H1 (cell line): ENCODE measurements around the gene HOXB3. TPM values are rescaled to one million over a fixed set of nuclear protein-coding genes. Genes with fewer than 3 reads are reported as not detected.
"Not testable (repeated sequence)": the region's sequence is repeated elsewhere in the genome, so short reads cannot be mapped to it uniquely, and the experiment has no call there.

Experiments used
- CTCF ChIA-PET: fragments of 300-600 bp; sonication (Branson Sonifier 250); formaldehyde crosslinking; loops from one replicate; lab custom pipeline; 2021; ENCODE audit not compliant: partially characterized antibody; lab: Charles Lee
- POLR2A ChIA-PET: fragments of 300-600 bp; sonication (Branson Sonifier 250); formaldehyde crosslinking; loops from one replicate; lab custom pipeline; 2021; ENCODE audit warnings: inconsistent platforms; ENCODE audit not compliant: partially characterized antibody; lab: Charles Lee
- DNase-seq, 2 experiments: peaks; one replicate each; pipeline versions ENCODE4 v3.0.0 to v3.0.0-alpha.2; 2010 to 2022; ENCODE audit warnings: low spot score in 2 of 2, low read depth in 1 of 2, mixed read lengths in 1 of 2
- FAIRE-seq: peaks from 2 replicates; lab custom pipeline; 2011; peaks lifted over from hg19 to GRCh38; lab: Jason Lieb, UNC
- H2AFZ ChIP-seq: 2 replicates; pipeline ENCODE4 v1.8.1; 2012; ENCODE audit warnings: low read length, inconsistent platforms
- H2AK5ac ChIP-seq: 2 replicates; pipeline ENCODE4 v1.6.1; 2013; ENCODE audit warnings: low read depth, low read length
- H2BK120ac ChIP-seq: replicated peaks from 2 replicates; pipeline ENCODE3; 2013; ENCODE audit warnings: low read depth, low read length, inconsistent platforms
- H2BK12ac ChIP-seq: 2 replicates; pipeline ENCODE4 v1.6.1; 2013; ENCODE audit warnings: low read depth, low read length
- H2BK15ac ChIP-seq: 2 replicates; pipeline ENCODE4 v1.6.1; 2013; ENCODE audit warnings: low read length
- H2BK20ac ChIP-seq: 2 replicates; pipeline ENCODE4 v1.6.1; 2013; ENCODE audit warnings: low read length
- H2BK5ac ChIP-seq: 2 replicates; pipeline ENCODE4 v1.6.1; 2013; ENCODE audit warnings: low read depth, low read length
- H3K14ac ChIP-seq: 2 replicates; pipeline ENCODE4 v1.6.1; 2013; ENCODE audit warnings: inconsistent platforms; ENCODE audit not compliant: insufficient read length
- H3K18ac ChIP-seq: 2 replicates; pipeline ENCODE4 v1.6.1; 2013; ENCODE audit warnings: low read length; ENCODE audit errors: extremely low read depth
- H3K23ac ChIP-seq: 2 replicates; pipeline ENCODE4 v1.6.1; 2013; ENCODE audit warnings: inconsistent platforms; ENCODE audit not compliant: insufficient read length
- H3K23me2 ChIP-seq: 2 replicates; pipeline ENCODE4 v1.6.1; 2013; ENCODE audit warnings: low read depth, low read length
- H3K27ac ChIP-seq: 2 replicates; pipeline ENCODE4 v1.6.1; 2011; ENCODE audit warnings: low read depth, low read length, inconsistent platforms
- H3K27me3 ChIP-seq, 4 experiments: replicated peaks in 1 of 4; 1 replicate in 1 of 4; 2 replicates in 3 of 4; pipeline versions ENCODE4 v1.6.1 to v1.8.1; 2011 to 2013; ENCODE audit warnings: low read length in 3 of 4, mild to moderate bottlenecking in 3 of 4, inconsistent platforms in 2 of 4, mixed read lengths in 2 of 4, moderate library complexity in 1 of 4; ENCODE audit not compliant: control insufficient read depth in 3 of 4, insufficient read depth in 3 of 4; ENCODE audit errors: extremely low read depth in 1 of 4
- H3K36me3 ChIP-seq, 4 experiments: 2 replicates each; pipeline versions ENCODE4 v1.6.1 to v1.8.1; 2011 to 2013; ENCODE audit warnings: mild to moderate bottlenecking in 4 of 4, low read length in 3 of 4, moderate library complexity in 2 of 4, control low read depth in 1 of 4, inconsistent platforms in 1 of 4; ENCODE audit not compliant: insufficient read depth in 4 of 4, control insufficient read depth in 2 of 4
- H3K4ac ChIP-seq: replicated peaks from 2 replicates; pipeline ENCODE3; 2013; ENCODE audit warnings: low read length, low read depth, mixed read lengths, inconsistent platforms; ENCODE audit not compliant: insufficient read length
- H3K4me1 ChIP-seq, 4 experiments: replicated peaks in 1 of 4; 1 replicate in 1 of 4; 2 replicates in 3 of 4; pipeline versions ENCODE4 v1.6.1 to v1.8.1; 2011 to 2013; ENCODE audit warnings: low read length in 3 of 4, inconsistent platforms in 2 of 4, mixed read lengths in 1 of 4; ENCODE audit not compliant: insufficient read depth in 4 of 4, control insufficient read depth in 3 of 4
- H3K4me2 ChIP-seq, 2 experiments: 2 replicates each; pipeline versions ENCODE4 v1.6.1 to v1.8.1; 2011 to 2013; ENCODE audit warnings: low read depth in 2 of 2, low read length in 2 of 2, control low read depth in 1 of 2, inconsistent platforms in 1 of 2, mild to moderate bottlenecking in 1 of 2; ENCODE audit not compliant: insufficient read depth in 1 of 2
- H3K4me3 ChIP-seq, 4 experiments: fragments of 200-600, 300-600 bp in 1 of 4; sonication (generic), shearing (Covaris generic), sonication (Bioruptor Twin) in 1 of 4; 2 replicates each; pipeline versions ENCODE4 v1.5.1 to v1.8.1; 2011 to 2016; ENCODE audit warnings: low read length in 4 of 4, low read depth in 3 of 4, control low read depth in 2 of 4, inconsistent platforms in 2 of 4, mild to moderate bottlenecking in 2 of 4, mixed read lengths in 1 of 4, moderate library complexity in 1 of 4; ENCODE audit not compliant: insufficient read depth in 2 of 4; ENCODE audit errors: extremely low read depth in 1 of 4
- H3K56ac ChIP-seq: replicated peaks from 2 replicates; pipeline ENCODE3; 2013; ENCODE audit warnings: low read depth, mild to moderate bottlenecking, mixed read lengths, low read length, inconsistent platforms; ENCODE audit not compliant: insufficient read length
- H3K79me1 ChIP-seq: 2 replicates; pipeline ENCODE4 v1.6.1; 2013; ENCODE audit warnings: low read depth, low read length, control low read depth
- H3K79me2 ChIP-seq, 2 experiments: 2 replicates each; pipeline versions ENCODE4 v1.6.1 to v1.8.1; 2012 to 2013; ENCODE audit warnings: low read length in 2 of 2, mild to moderate bottlenecking in 2 of 2, inconsistent platforms in 1 of 2; ENCODE audit not compliant: insufficient read depth in 2 of 2, control insufficient read depth in 1 of 2
- H3K9ac ChIP-seq, 4 experiments: replicated peaks in 1 of 4; 1 replicate in 1 of 4; 2 replicates in 3 of 4; pipeline versions ENCODE4 v1.6.1 to v1.8.1; 2011 to 2013; ENCODE audit warnings: low read depth in 3 of 4, low read length in 3 of 4, control low read depth in 2 of 4, mild to moderate bottlenecking in 2 of 4, moderate library complexity in 2 of 4, inconsistent platforms in 1 of 4; ENCODE audit errors: extremely low read depth in 1 of 4
- H3K9me3 ChIP-seq, 2 experiments: 2 replicates each; pipeline versions ENCODE4 v1.6.1 to v1.8.1; 2012 to 2013; ENCODE audit warnings: mild to moderate bottlenecking in 2 of 2, moderate library complexity in 2 of 2, control low read depth in 1 of 2, inconsistent platforms in 1 of 2, low read depth in 1 of 2, low read length in 1 of 2, mixed read lengths in 1 of 2; ENCODE audit not compliant: insufficient read depth in 2 of 2
- H4K20me1 ChIP-seq, 2 experiments: replicated peaks in 1 of 2; 2 replicates each; pipeline versions ENCODE3 to v1.8.1; 2011 to 2013; ENCODE audit warnings: inconsistent platforms in 2 of 2, low read length in 2 of 2, mild to moderate bottlenecking in 1 of 2; ENCODE audit not compliant: insufficient read depth in 2 of 2, control insufficient read depth in 1 of 2
- H4K5ac ChIP-seq: 2 replicates; pipeline ENCODE4 v1.6.1; 2013; ENCODE audit warnings: low read length, low read depth, mixed read lengths, inconsistent platforms; ENCODE audit not compliant: insufficient read length
- H4K8ac ChIP-seq: 2 replicates; pipeline ENCODE4 v1.8.0; 2013; ENCODE audit warnings: mild to moderate bottlenecking, moderate library complexity, low read length, inconsistent platforms; ENCODE audit not compliant: insufficient read depth; ENCODE audit errors: extremely low read depth
- H4K91ac ChIP-seq: replicated peaks from 2 replicates; pipeline ENCODE3; 2013; ENCODE audit warnings: low read length, mixed read lengths, inconsistent platforms; ENCODE audit not compliant: insufficient read length
- WGBS, 2 experiments: shearing (Covaris generic) in 1 of 2; methylation state at CpG; one replicate each; pipeline versions ENCODE4 v1.1.6 to v1.1.7; 2013 to 2015; ENCODE audit warnings: low lambda C conversion rate in 2 of 2, mixed read lengths in 2 of 2, inconsistent platforms in 1 of 2, low coverage in 1 of 2, missing lambda C conversion rate in 1 of 2; ENCODE audit not compliant: insufficient replicate concordance in 2 of 2, insufficient coverage in 1 of 2, insufficient read length in 1 of 2; ENCODE audit errors: extremely low coverage in 1 of 2, missing lambda C conversion rate in 1 of 2; 5-methylcytosine and 5-hydroxymethylcytosine counted together
- polyA plus RNA-seq, 7 experiments: library from polyadenylated mRNA; depleted of rRNA in 3 of 7; stranded (reverse) in 5 of 7; unstranded in 2 of 7; fragments of >200 nt in 5 of 7; fragments of 200-250 nt in 2 of 7; gene quantifications; 1 replicate in 5 of 7; 2 replicates in 1 of 7; 4 replicates in 1 of 7; pipeline versions ENCODE4 v1.2.1 to v1.2.3, GENCODE V29; 2011 to 2013; ENCODE audit warnings: missing spikeins in 2 of 7, mixed read lengths in 2 of 7
- total RNA-seq: library from RNA; stranded (reverse); fragmentation: NEBNext Ultra II Directional; extraction: Animal tissue kit (Norgen Biotek cat#: 25700); gene quantifications from 2 replicates; pipeline ENCODE4 v1.2.1, GENCODE V29; 2021

The HOXB3 gene
- total and polyA plus RNA-seq, 2 of the 8 experiments (the other 6 are each of a cell fraction or from before 2014, with no cell fraction given), result not detected

DNA sequence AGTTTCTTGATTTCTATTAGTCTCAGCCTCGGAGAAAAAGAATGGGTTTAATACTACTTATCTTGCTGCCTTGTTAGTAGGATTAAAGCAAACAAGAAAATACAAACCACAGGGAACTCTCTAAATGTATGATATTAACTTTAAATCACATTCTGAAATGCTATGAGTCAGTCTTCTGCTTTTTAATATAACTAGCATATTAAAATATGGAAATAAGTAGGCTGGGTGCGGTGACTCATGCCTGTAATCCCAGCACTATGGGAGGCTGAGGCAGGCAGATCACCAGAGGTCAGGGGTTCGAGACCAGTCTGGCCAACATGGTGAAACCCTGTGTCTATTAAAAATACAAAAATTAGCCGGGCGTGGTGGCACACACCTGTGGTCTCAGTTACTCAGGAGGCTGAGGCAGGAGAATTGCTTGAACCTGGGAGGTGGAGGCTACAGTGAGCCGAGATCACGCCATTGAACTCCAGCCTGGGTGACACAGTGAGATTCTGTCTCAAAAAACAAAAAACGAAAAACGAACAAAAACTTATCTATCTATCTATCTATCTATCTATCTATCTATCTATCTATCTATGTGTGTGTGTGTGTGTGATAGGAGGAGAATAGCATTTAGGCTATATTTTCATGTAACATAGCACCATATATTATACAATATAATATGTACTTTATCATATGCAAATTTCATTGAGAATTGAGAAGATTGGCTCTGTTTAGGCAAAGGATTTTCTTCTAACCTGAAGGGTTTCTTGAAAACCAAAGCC, 54.1 kb downstream of the HOXB3 start:
- H2BK12ac ChIP-seq, H3K9ac ChIP-seq, H2AK5ac ChIP-seq, H3K23me2 ChIP-seq, DNase-seq, H4K8ac ChIP-seq, H3K79me1 ChIP-seq, H2BK120ac ChIP-seq, H3K4ac ChIP-seq, H3K18ac ChIP-seq, H4K91ac ChIP-seq, POLR2A ChIA-PET, H3K9me3 ChIP-seq, H3K14ac ChIP-seq, H4K20me1 ChIP-seq, H3K36me3 ChIP-seq, H3K4me3 ChIP-seq, FAIRE-seq, H2BK20ac ChIP-seq, H3K4me2 ChIP-seq, H3K27ac ChIP-seq, H3K4me1 ChIP-seq, H2BK15ac ChIP-seq, H2AFZ ChIP-seq, H3K56ac ChIP-seq, H3K23ac ChIP-seq, H4K5ac ChIP-seq, H3K79me2 ChIP-seq, H2BK5ac ChIP-seq: not testable (repeated sequence)
- WGBS, 2 experiments, result 94 to 100% methylated on average over 1 to 9 of the region's 9 CpGs
- CTCF ChIA-PET, result interaction anchor here (0.7 to 0.8 kb wide), 2 partner anchors 25 to 83 kb away, joined by 3 read pairs; no protein-coding TSS in a partner anchor
- peaks cover 34 to 60% (median 57%) of the 10 kb centered on the region in 4 experiments for H3K27me3 ChIP-seq
